WTC11 (cell line): Measurements from ENCODE around the gene CROCC2. TPM values are rescaled to one million over a fixed set of nuclear protein-coding genes. Genes with fewer than 3 reads are reported as not detected.

ENCODE experiments used
- ATAC-seq: fragments of 200-7000 bp; cut with Tn5 transposase; 2 replicates; pipeline ENCODE4 v1.10.0; 2021; ENCODE audit warnings: mild to moderate bottlenecking, moderate library complexity
- CTCF ChIA-PET: fragments of 300-600 bp; sonication (Branson Sonifier 250); formaldehyde crosslinking; loops from one replicate; lab custom pipeline; 2021; ENCODE audit warnings: antibody characterized with exemption; lab: Charles Lee
- POLR2A ChIA-PET: fragments of 350-600 bp; sonication (Branson Sonifier 250); formaldehyde crosslinking; loops from one replicate; lab custom pipeline; 2021; ENCODE audit warnings: antibody characterized with exemption; lab: Charles Lee
- DNase-seq: peaks from one replicate; pipeline ENCODE4 v3.0.0; 2021; ENCODE audit warnings: low spot score
- H3K27ac Mint-ChIP-seq: 2 replicates; pipeline ENCODE4 v1.8.0; 2021; ENCODE audit warnings: mixed read lengths
- H3K27me3 Mint-ChIP-seq: 2 replicates; pipeline ENCODE4 v1.8.0; 2021; ENCODE audit warnings: low read depth, mild to moderate bottlenecking, moderate library complexity, mixed read lengths
- H3K36me3 Mint-ChIP-seq: 2 replicates; pipeline ENCODE4 v1.8.0; 2021; ENCODE audit warnings: mixed read lengths
- H3K4me1 Mint-ChIP-seq: 2 replicates; pipeline ENCODE4 v1.8.0; 2022; ENCODE audit warnings: mixed read lengths
- H3K4me3 Mint-ChIP-seq: 2 replicates; pipeline ENCODE4 v1.8.0; 2021; ENCODE audit warnings: mild to moderate bottlenecking, moderate library complexity, mixed read lengths
- H3K9me3 Mint-ChIP-seq: 2 replicates; pipeline ENCODE4 v1.8.0; 2021; ENCODE audit warnings: mixed read lengths
- ATF1 ChIP-seq: sonication (generic); formaldehyde crosslinking; IDR thresholded peaks from 2 replicates; pipeline ENCODE4 v1.8.1; 2023; ENCODE audit warnings: mild to moderate bottlenecking, moderate library complexity, missing genetic modification reagents
- CBFB ChIP-seq: sonication (generic); formaldehyde crosslinking; IDR thresholded peaks from 2 replicates; pipeline ENCODE4 v1.8.1; 2022; ENCODE audit warnings: mild to moderate bottlenecking, low read depth, missing genetic modification reagents
- CREB1 ChIP-seq: sonication (generic); formaldehyde crosslinking; IDR thresholded peaks from 2 replicates; pipeline ENCODE4 v1.8.0; 2023; ENCODE audit warnings: mild to moderate bottlenecking, missing genetic modification reagents
- CREM ChIP-seq: sonication (generic); formaldehyde crosslinking; IDR thresholded peaks from 2 replicates; pipeline ENCODE4 v1.8.1; 2022; ENCODE audit warnings: mild to moderate bottlenecking, missing genetic modification reagents, moderate library complexity
- CTCF ChIP-seq: fragments of 200-600 bp; IDR thresholded peaks from 2 replicates; pipeline ENCODE4 v1.8.0; 2022; ENCODE audit warnings: antibody characterized with exemption
- E2F4 ChIP-seq: sonication (generic); formaldehyde crosslinking; IDR thresholded peaks from 2 replicates; pipeline ENCODE4 v1.8.1; 2022; ENCODE audit warnings: low read depth, mild to moderate bottlenecking, moderate library complexity, missing genetic modification reagents, borderline replicate concordance
- FOXP4 ChIP-seq: sonication (generic); formaldehyde crosslinking; IDR thresholded peaks from 2 replicates; pipeline ENCODE4 v1.8.0; 2022; ENCODE audit warnings: mild to moderate bottlenecking, missing genetic modification reagents
- HMGA2 ChIP-seq: fragments of 250-450 bp; sonication (Bioruptor Pico); IDR thresholded peaks from 2 replicates; pipeline ENCODE4 v1.4.0; 2021; ENCODE audit warnings: mild to moderate bottlenecking, moderate library complexity
- JAZF1 ChIP-seq: fragments of 250-450 bp; sonication (Bioruptor Pico); IDR thresholded peaks from 2 replicates; pipeline ENCODE4 v1.9.0; 2021; ENCODE audit warnings: moderate library complexity, mild to moderate bottlenecking, inconsistent platforms
- JUN ChIP-seq: sonication (generic); formaldehyde crosslinking; IDR thresholded peaks from 2 replicates; pipeline ENCODE4 v1.8.0; 2023; ENCODE audit warnings: mild to moderate bottlenecking, missing genetic modification reagents
- KAT7 ChIP-seq: sonication (generic); formaldehyde crosslinking; IDR thresholded peaks from 2 replicates; pipeline ENCODE4 v1.8.1; 2023; ENCODE audit warnings: missing genetic modification reagents, mild to moderate bottlenecking, borderline replicate concordance
- MXD4 ChIP-seq: fragments of 250-450 bp; sonication (Bioruptor Pico); IDR thresholded peaks from 2 replicates; pipeline ENCODE4 v1.8.0; 2021; ENCODE audit warnings: mild to moderate bottlenecking, moderate library complexity, borderline replicate concordance
- MYBL2 ChIP-seq: sonication (generic); formaldehyde crosslinking; IDR thresholded peaks from 2 replicates; pipeline ENCODE4 v1.8.1; 2023; ENCODE audit warnings: mild to moderate bottlenecking, moderate library complexity, missing genetic modification reagents
- NR2C2 ChIP-seq: sonication (generic); formaldehyde crosslinking; IDR thresholded peaks from 2 replicates; pipeline ENCODE4 v1.8.0; 2022; ENCODE audit warnings: mild to moderate bottlenecking, missing genetic modification reagents
- OVOL2 ChIP-seq: fragments of 250-450 bp; sonication (Bioruptor Pico); IDR thresholded peaks from 2 replicates; pipeline ENCODE4 v1.9.0; 2021; ENCODE audit warnings: mild to moderate bottlenecking, borderline replicate concordance
- SP1 ChIP-seq: sonication (generic); formaldehyde crosslinking; conservative IDR thresholded peaks from 2 replicates; pipeline ENCODE4 v1.8.1; 2022; ENCODE audit warnings: missing genetic modification reagents
- TCF7 ChIP-seq: sonication (generic); formaldehyde crosslinking; IDR thresholded peaks from 2 replicates; pipeline ENCODE4 v1.8.0; 2022; ENCODE audit warnings: mild to moderate bottlenecking, low read depth, missing genetic modification reagents, moderate library complexity
- ZNF138 ChIP-seq: sonication (generic); formaldehyde crosslinking; conservative IDR thresholded peaks from 2 replicates; pipeline ENCODE4 v1.8.1; 2022; ENCODE audit warnings: mild to moderate bottlenecking, moderate library complexity, missing genetic modification reagents
- ZNF263 ChIP-seq: sonication (generic); formaldehyde crosslinking; IDR thresholded peaks from 2 replicates; pipeline ENCODE4 v1.8.1; 2022; ENCODE audit warnings: low read depth, mild to moderate bottlenecking, moderate library complexity, missing genetic modification reagents
- ZNF317 ChIP-seq: sonication (generic); formaldehyde crosslinking; IDR thresholded peaks from 2 replicates; pipeline ENCODE4 v1.8.1; 2023; ENCODE audit warnings: low read depth, mild to moderate bottlenecking, moderate library complexity, missing genetic modification reagents, borderline replicate concordance
- total RNA-seq: library from RNA; stranded (reverse); gene quantifications from 3 replicates; pipeline ENCODE4 v1.2.3, GENCODE V29; 2021
- TF ChIP-seq, protein P1 (sequence below): fragments of 250-450 bp; sonication (Bioruptor Pico); IDR thresholded peaks from 2 replicates; pipeline ENCODE4 v1.9.0; 2021; ENCODE audit warnings: mild to moderate bottlenecking
- TF ChIP-seq, protein P2 (sequence below): fragments of 250-450 bp; sonication (Bioruptor Pico); IDR thresholded peaks from 2 replicates; pipeline ENCODE4 v1.9.0; 2021; ENCODE audit warnings: mild to moderate bottlenecking, borderline replicate concordance

The CROCC2 gene
- total RNA-seq, 1 experiment from 2014 or later: not detected

- no peak for TF ChIP-seq JUN (CRISPR knock-in tag)
- TF ChIP-seq KAT7 (CRISPR knock-in tag): no peak
- TF ChIP-seq CBFB (CRISPR knock-in tag): no peak
- no peak for TF ChIP-seq ZNF138
- TF ChIP-seq TCF7 (CRISPR knock-in tag): no peak
- TF ChIP-seq SP1 (CRISPR knock-in tag): no peak
- TF ChIP-seq, all 79 proteins: peak for 0
Observed at GRCh38 chr2:240919161-240919781, 13.1 kb downstream of the CROCC2 start (continued).

- peak; percentile 8 for DNase-seq
Observed at GRCh38 chr2:240919786-240920782, 13.9 kb downstream of the CROCC2 start.

DNA sequence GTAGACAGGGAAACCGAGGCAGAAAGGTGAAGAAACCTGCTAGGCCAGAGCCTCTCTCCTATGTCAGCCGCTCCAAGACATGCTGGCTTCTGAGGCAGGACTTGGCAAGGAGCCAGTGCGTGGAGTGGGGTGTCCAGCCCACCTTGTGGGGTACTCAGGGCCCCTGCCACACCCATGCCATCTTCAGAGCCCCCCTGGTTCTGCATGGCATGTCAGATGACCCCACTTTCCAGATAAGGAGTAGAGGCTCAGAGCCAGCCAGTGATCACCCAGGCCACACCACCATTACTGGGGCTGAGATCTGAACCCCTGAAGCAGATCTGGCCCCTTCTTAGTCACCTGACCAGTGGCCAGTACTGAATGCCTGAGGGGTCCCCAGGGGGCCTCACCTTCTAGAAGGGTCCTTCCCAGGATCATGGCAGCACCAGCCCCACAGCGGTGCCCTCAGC is 14.7 kb downstream of the CROCC2 start:
- Mint-ChIP-seq H3K4me3 (no peak overlapping the region), H3K36me3 (no peaks in the 10 kb centered on the region), H3K27ac (no peak overlapping the region), H3K9me3 (no peaks in the 10 kb centered on the region), H3K4me1 (no peaks in the 10 kb centered on the region), H3K27me3 (no peaks in the 10 kb centered on the region)
- no peak for TF ChIP-seq CTCF
- TF ChIP-seq CREM (CRISPR knock-in tag): no peak
- TF ChIP-seq ZNF263: no peak
- no peak for TF ChIP-seq OVOL2 (CRISPR knock-in tag)
- no peak for TF ChIP-seq CREB1
- TF ChIP-seq, protein P1, sequence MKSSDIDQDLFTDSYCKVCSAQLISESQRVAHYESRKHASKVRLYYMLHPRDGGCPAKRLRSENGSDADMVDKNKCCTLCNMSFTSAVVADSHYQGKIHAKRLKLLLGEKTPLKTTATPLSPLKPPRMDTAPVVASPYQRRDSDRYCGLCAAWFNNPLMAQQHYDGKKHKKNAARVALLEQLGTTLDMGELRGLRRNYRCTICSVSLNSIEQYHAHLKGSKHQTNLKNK (CRISPR knock-in tag): no peak
- no peak for TF ChIP-seq E2F4 (CRISPR knock-in tag)
- TF ChIP-seq MXD4: no peak
- no peak for TF ChIP-seq KAT7 (CRISPR knock-in tag)
- no peak for TF ChIP-seq JAZF1 (CRISPR knock-in tag)
- no peak for TF ChIP-seq TCF7 (CRISPR knock-in tag)
- TF ChIP-seq, protein P2, sequence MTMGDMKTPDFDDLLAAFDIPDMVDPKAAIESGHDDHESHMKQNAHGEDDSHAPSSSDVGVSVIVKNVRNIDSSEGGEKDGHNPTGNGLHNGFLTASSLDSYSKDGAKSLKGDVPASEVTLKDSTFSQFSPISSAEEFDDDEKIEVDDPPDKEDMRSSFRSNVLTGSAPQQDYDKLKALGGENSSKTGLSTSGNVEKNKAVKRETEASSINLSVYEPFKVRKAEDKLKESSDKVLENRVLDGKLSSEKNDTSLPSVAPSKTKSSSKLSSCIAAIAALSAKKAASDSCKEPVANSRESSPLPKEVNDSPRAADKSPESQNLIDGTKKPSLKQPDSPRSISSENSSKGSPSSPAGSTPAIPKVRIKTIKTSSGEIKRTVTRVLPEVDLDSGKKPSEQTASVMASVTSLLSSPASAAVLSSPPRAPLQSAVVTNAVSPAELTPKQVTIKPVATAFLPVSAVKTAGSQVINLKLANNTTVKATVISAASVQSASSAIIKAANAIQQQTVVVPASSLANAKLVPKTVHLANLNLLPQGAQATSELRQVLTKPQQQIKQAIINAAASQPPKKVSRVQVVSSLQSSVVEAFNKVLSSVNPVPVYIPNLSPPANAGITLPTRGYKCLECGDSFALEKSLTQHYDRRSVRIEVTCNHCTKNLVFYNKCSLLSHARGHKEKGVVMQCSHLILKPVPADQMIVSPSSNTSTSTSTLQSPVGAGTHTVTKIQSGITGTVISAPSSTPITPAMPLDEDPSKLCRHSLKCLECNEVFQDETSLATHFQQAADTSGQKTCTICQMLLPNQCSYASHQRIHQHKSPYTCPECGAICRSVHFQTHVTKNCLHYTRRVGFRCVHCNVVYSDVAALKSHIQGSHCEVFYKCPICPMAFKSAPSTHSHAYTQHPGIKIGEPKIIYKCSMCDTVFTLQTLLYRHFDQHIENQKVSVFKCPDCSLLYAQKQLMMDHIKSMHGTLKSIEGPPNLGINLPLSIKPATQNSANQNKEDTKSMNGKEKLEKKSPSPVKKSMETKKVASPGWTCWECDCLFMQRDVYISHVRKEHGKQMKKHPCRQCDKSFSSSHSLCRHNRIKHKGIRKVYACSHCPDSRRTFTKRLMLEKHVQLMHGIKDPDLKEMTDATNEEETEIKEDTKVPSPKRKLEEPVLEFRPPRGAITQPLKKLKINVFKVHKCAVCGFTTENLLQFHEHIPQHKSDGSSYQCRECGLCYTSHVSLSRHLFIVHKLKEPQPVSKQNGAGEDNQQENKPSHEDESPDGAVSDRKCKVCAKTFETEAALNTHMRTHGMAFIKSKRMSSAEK: no peak
- TF ChIP-seq ATF1: no peak
- DNase-seq (no peak), ATAC-seq (no peak)
- POLR2A ChIA-PET: no interaction called here
- CTCF ChIA-PET: no interaction called here

More at GRCh38 chr2:240919786-240920782, 13.9 kb downstream of the CROCC2 start:
- ATAC-seq: no peak
- no peaks in the 10 kb centered on the region for H3K36me3 Mint-ChIP-seq
- no peak for TF ChIP-seq MYBL2 (CRISPR knock-in tag)
- no peak for TF ChIP-seq NR2C2 (CRISPR knock-in tag)
- no peak for TF ChIP-seq TCF7 (CRISPR knock-in tag)
- TF ChIP-seq FOXP4 (CRISPR knock-in tag): no peak
- TF ChIP-seq HMGA2 (CRISPR knock-in tag): no peak
- TF ChIP-seq ZNF317 (CRISPR knock-in tag): no peak
- ChIA-PET CTCF (no interaction called here), POLR2A (no interaction called here)
- no peak overlapping the region for H3K27ac Mint-ChIP-seq
- no peaks in the 10 kb centered on the region for H3K4me1 Mint-ChIP-seq
- no peak overlapping the region for H3K4me3 Mint-ChIP-seq
- H3K9me3 Mint-ChIP-seq: no peaks in the 10 kb centered on the region
- peaks cover 6% of the 10 kb centered on the region for H3K27me3 Mint-ChIP-seq
